HG03342 (cell line): ENCODE measurements around the gene INPP4B.
"Not testable (repeated sequence)": the region's sequence is repeated elsewhere in the genome, so short reads cannot be mapped to it uniquely, and the experiment has no call there.

Experiments
- ATAC-seq: cut with Tn5 transposase; IDR thresholded peaks from one replicate; pipeline ENCODE4 v1.9.1; 2021; ENCODE audit warnings: mild to moderate bottlenecking, moderate library complexity; ENCODE audit not compliant: unreplicated experiment

Gene INPP4B

DNA sequence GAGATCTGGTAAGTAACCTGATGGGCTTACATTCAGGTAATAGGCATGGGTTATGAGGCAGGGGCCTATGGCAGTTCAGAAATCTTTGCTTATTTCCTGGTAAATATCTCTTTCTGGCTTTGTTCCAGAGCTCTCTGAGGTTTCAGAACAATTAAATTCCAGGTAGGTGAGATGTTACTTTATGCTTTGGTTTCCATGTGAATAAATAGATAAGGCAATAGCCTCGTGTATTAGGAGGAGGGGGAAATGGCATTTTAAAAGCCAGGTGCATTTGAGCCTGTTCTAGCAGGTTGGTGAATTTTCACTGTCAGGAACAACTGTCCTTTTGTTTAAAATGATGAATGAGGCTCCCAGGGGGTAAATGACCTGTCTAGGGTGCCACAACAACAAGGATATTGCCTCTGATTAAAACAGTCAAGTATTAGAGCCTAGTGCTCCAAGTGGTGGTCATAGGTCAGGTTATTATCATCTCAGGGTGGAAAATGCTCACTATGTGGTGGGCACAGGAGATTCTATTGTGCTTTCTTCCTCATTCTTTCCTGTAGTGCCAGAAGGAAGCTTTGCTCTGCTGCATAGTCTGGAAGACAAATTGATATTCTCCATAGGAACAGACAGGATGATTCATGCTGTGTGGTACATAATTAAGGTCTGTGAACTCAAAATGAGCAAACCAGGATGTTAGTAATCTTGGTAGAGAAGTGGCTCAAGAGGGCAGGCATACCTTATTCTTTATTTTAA lies 296.2 kb downstream of the INPP4B start:
- ATAC-seq, result no peak

DNA sequence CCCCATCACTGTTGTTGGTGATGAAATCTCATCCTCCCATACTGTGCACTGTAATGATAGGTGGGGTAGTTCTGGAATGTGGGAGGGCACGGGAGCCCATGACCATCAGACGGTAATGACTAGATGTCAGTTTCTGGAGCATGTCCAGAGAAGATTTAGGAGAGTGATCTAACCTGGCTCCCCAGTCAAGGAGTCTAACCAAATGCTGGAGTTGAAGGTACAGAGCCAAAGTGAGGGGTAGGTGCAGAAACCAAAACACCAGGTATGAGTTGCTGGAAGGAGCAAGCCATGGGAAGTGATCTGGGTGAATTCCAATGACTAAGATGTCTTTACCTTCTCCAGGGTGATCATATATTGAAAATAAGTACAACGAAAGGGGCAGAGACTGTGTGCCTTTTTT lies 296.9 kb downstream of the INPP4B start:
- no peak for ATAC-seq

DNA sequence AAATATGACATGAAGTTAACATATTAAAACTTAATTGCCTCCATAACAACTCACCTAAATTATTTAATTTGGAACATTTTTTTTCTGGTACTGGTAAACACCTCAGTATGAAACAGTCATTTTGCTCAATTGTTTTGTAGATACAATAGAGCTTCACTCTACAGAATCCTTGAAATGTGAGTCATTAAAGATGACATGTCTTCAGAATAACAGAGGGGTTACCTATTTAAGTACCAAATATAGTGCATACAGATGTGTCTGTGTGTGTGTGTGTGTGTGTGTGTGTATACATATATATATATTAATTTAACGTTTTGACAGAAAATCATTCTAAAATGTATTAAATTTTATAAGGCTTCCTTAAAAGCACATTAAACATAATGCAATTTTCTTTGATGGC lies 297.6 kb downstream of the INPP4B start:
- ATAC-seq, result no peak

DNA sequence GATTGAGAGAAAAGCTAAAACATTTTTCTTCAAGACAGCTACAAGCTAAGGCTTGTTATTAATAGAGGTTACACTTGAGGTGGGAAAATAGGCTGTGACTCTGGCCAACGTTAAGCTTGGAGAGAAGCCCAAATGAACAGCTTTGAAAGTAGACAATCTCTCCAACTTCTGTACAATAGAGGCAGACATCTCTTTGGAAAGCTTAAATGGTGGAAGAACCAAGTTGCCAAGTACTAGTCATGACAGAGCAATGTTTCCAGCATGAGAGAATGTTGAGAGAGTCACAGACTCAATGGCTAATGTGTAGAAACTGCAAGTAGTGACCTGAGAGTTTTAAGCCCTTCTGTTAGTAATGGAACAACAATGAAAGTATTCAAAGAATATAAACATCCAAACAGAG lies 298.1 kb downstream of the INPP4B start:
- no peak for ATAC-seq

DNA sequence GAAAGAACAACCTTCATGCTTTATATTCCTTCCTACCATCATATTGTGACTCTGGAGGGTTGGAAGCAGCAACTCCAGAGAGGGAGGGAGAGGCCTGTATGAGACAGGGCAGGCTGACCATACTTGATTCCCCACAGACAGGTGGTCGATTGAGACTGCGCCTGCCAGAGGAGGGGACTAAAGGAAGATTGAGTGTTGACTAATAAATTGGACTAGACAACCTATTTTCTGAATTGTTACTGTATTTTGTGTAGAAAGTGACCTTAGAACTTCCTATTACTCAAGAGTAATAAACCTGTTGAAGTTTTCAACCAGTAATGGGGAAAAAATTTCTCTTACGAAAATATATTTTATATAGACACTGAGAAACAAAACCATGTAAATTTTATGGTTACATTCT lies 301.5 kb downstream of the INPP4B start:
- ATAC-seq, result no peak

DNA sequence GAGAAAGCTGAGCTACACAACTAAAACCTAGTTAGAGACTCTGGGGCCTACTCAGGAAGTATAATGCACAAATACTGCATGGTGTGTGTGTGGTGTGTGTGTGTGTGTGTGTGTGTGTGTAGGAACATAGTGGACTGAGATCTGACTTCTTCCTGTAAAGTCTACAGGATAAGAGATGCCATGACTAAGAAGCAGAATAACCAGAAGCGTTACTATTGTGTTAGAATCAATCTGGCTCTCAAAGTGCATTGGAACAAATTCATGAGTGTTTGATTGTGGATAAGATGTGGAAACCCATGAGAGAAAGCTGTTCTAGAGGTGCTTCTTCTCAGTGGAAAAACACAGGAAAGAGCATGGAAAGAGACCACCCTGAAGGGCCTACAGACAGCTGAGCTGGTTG lies 302.1 kb downstream of the INPP4B start:
- no peak for ATAC-seq

DNA sequence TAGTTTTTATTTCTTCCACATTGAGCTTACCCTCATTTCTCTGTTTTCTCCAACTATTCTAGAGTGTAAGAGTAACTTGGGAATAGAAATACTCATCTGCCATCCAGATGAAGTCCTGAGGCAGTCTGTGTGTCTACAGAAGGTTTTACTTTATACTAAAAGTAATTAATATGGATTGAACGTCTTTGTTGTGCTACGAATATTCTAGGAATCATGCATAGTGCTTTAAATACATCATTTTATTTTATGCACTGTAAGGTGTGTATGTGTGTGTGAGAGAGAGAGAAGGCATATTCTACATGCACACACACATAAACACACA lies 305.7 kb downstream of the INPP4B start:
- no peak for ATAC-seq

DNA sequence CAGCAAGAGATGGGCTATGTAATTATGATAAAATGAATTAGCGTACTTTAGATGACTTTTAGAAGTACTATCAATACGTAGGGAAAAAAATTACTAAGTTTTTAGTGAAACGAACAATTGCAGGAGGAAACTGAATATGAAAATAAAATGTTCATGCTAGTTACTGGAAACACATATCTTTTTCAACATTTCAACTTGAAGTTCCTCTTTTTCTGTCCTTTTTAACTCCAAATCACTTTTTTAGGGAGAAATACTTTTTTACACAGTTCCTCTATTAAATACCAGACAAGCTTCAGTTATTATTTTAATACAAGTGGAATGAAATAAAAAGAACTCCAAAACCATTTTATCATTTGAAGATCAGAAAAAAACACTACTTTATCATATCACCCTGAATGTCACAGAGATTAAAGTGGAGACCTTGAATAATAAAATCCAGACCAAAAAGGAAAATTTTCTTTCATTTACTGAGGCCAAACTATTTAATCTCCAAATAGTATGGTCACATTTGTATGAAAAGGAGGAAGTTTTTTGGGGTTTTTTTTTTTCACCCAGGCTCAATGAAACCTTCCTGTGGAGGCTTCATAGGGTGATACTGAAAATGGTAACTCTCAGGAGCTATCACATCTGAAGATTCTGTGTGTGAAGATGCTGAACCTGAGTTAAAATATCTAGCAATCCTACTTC lies 306.2 kb downstream of the INPP4B start:
- no peak for ATAC-seq

DNA sequence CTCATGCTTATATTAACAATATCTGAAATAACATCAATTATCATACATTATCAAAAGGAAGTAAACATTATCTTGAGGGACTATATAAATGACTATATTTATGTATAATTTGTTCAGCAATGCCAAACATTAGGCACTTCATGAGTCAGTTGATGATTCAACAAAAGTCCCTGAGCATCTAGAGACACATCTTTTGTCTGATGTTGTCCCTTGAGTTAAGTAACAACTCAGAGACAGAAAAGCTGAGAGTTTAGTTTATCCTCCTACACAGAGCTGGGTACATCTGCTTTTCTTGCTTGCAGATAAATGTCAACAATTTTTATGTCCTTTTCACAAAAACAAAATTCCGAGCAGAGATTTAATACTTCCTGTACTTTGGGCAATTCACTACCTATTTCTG lies 311.1 kb downstream of the INPP4B start:
- ATAC-seq, result no peak

DNA sequence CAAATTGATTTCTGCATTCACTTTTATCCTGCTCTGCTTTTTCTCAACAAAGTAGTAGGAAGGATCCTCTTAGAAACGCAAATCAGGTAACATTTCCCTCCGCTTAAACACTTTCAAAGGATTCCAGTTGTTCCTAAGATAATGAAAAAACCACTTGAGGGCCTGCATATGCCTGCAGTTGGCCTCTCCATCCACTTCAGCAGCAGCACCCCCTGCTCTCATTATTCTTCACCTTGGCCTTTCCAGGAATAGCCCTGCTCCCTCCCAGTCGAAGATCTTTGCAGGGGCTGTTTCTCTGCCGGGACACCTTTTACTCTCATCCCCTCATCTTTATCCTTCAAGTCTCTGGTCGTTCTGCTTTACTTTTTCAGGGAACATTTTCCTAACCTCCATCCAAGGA lies 314.0 kb downstream of the INPP4B start:
- no peak for ATAC-seq

DNA sequence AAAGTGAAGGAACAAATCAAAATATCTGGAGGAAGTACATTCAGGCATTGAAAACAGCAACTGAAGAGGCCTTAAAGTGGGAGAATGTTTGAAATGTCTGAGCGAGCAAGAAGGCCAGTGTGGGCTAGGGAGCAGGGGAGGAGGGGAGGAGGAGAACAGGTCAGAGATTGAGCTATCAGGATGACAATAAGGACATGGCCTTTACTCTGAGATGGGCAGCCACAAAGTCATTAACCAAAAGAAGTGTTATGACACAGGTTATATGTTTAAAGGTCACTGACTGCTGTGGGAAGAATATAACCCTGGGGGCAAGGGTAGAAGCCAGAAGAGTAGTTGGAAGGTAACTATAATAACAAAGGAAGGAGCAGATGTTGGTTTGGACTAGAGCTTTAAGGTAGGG lies 315.4 kb downstream of the INPP4B start:
- ATAC-seq, result no peak

DNA sequence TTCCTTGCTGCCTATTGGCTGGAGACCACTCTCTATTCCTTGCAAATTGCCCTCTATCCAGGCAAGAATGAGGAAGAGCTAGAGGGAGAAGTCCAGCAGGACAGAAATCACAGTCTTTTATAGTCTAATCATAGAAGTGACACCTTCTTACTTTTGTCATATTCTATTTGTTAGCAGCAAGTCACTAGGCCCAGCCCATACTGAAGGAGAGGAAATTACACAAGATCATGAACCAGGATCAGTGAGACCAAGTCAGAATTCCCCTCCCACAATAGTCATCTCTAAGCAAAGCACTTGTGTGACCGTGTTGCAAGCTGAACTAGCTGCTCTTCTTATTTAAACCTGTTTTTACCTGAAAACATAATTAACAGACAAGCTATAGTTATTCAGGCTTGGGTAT lies 317.7 kb downstream of the INPP4B start:
- ATAC-seq, result no peak

DNA sequence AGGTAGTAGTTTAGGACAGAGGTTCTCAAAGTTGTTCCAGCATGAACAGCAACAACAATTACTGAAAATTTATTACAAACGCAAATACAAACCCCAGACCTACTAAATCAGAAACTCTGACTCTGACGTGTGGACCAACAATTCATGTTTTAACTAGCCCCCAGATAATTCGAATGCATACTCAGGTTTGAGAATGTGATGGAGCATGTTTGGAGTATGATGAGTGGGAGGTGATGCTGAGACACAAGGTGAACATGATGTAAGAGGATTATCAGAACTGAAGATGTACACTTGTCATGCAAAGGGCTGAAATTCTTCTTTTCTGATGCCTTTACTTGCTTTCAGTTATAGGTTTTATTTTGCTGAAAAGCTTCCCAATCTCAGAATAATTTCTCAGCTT lies 323.0 kb downstream of the INPP4B start:
- ATAC-seq, result no peak

DNA sequence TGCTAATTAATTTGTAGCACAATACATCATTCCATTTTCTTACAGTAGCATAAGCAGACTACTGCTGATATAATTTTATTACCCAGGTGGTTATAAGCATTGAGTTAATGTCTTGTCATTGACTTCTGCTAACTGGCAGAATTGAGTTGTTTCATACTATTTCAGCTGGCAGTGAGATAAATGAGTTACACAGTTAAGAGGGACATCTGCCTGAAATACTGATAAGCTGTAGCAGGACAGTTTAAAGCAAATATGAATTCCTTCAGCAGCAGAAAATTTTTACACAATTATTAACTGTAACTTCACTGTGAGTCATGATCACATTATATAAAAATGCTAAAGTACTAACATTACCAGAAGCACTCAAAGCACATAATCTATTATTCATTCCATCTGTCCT lies 326.8 kb downstream of the INPP4B start:
- ATAC-seq, result no peak

DNA sequence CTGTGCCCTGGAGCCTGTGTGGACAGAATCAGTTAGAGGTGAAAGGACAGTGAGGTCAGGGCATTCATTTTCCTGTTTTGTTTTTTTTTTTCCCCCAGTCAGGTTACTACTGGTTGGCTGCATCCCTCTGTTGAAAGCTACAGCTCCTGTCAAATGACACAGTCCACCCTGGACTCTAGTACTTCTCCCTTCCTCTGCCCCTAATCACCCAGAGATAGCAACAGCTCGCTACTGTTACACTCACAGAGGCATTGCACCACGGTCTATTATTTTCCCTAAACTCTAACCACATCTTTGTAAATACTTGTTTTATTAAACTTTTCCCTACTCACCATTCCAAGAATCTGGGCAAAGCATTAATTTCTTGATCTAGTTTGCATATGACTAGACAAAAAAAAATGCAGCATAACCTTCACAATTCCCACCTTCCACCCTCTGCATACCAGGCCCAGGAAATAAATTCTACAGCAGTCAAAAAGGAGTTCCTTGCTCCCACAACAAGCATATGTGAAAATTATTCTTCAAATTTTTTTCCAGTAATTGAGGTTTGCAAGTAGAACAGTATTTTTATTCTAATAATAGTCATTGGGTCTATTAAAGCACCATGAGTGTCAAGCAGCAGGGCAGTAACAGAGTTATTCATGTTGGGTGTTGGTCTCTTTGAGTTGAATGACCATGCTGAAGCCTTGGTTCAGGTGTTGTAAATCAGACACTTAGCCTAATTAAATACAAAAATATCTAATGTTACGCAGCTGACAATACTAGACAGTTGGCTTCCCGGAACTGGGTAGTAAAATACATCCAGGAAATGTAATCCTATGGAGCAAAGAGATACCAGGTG lies 329.2 kb downstream of the INPP4B start:
- ATAC-seq, result no peak

DNA sequence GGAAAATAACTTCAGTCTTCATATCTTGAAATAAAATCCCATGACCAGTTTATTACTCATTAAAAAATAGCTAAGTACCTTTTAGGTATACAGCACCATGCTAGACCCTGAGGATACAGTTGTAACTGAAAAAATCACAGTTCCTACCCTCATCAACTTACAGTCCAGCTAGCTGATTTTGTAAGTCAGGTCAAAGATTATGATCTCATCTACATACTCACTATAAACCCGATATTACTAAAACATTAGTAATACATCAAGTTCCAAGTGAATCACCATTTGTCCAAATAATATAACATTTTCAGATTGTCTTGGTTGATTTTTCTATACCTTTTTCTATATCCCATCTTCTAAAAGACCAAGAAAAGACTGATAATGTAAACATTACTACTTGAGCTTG lies 333.9 kb downstream of the INPP4B start:
- ATAC-seq, result no peak

DNA sequence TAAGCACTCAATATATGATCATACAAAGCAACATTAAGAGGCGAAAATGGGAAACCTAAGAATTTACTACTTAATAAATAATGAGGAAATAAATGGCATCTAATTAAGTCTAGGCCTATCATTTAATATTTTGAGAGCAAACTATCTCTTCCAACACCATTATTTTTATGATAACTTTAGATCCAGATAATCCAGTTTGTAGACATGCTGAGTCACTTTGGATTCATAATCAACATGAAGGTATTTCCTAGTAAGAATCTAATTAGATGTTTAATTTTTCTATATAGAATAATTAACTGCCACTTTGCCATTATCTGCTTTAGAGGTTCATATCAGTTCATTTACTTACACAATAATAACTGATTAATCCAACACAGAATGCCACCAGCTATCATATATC lies 336.2 kb downstream of the INPP4B start:
- no peak for ATAC-seq

DNA sequence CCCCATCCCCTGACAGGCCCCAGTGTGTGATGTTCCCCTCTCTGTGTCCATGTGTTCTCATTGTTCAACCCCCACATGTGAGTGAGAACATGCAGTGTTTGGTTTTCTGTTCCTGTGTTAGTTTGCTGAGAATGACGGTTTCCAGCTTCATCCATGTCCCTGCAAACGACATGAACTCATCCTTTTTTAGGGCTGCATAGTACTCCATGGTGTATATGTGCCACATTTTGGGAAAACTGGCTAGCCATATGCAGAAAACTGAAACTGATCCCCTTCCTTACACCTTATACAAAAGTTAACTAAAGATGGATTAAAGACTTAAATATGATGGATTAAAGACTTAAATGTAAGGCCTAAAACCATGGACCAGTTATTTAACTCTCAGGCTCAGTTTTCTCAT lies 336.7 kb downstream of the INPP4B start:
- not testable (repeated sequence) for ATAC-seq

DNA sequence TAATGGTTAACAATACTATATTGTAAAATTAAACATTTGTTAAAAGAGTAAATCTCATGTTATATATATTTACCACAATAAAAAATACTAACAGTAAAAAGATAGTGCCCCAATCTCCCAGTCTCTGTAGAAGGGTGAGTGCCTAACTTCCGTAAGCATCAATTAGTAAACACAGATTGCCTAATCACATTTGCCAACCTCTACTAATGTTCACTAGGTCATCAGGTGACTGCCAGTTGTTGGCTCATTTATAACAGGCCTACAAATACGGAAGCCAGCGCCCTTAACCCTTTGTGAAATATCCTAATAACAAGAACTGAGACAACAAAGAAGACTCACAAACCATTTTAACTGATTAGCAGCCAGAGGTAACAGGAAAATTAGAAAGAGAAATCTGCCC lies 345.1 kb downstream of the INPP4B start:
- no peak for ATAC-seq

DNA sequence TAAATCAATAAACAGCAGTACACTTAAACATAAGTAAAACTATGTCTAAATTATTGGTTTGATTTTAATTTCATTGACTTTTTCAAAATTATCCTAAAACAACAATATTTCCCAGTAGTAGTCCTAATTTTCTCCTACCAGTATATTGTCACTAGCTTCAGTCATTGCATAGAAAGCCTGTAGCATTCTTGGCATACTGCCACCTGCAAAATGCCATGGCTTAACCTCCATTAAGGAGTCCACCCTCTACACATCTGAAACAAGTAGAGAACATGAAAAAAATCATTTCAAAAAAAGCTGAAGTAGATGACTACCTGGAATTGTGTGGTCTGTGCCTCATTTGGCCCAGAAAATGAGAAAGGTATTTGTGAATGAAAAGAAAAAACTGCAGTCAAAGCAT lies 348.5 kb downstream of the INPP4B start:
- no peak for ATAC-seq

DNA sequence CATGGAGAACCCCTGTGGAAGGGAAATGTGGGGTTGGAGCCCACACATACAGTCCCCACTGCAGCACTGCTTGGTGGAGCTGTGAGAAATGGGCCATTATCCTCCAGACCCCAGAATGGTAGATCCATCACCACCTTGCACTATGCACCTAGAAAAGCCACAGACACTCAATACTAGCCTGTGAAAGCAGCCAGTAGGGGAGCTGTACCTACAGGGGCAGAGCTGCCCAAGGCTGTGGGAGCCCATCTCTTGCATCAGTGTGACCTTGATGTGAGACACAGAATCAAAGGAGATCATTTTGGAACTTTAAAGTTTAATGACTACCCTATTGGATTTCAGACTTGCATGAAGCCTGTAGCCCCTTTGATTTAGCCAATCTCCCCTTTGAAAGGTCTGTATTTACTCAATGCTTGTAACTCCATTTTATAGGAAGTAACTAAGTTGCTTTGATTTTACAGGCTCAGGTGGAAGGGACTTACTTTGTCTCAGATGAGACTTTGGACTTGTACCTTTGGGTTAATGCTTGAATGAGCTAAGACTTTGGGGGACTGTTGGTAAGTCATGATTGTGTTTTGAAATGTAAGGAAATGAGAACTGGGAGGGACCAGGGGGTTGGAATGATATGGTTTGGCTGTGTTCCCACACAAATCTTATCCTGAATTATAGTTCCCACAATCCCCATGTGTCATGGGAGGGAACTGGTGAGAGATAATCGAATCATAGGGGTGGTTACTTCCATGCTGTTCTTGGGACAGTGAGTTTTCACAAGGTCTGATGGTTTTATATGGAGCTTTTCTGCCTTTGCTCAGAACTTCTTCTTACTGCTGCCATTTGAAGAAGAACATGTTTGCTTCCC lies 352.6 kb downstream of the INPP4B start:
- ATAC-seq, result no peak
